GM18499 (cell line): ENCODE measurements around the gene CACFD1.

ENCODE experiments used
- ATAC-seq: cut with Tn5 transposase; IDR thresholded peaks from one replicate; pipeline ENCODE4 v1.9.1; 2021; ENCODE audit warnings: moderate number of reproducible peaks; ENCODE audit not compliant: insufficient read depth, unreplicated experiment

Gene CACFD1

DNA sequence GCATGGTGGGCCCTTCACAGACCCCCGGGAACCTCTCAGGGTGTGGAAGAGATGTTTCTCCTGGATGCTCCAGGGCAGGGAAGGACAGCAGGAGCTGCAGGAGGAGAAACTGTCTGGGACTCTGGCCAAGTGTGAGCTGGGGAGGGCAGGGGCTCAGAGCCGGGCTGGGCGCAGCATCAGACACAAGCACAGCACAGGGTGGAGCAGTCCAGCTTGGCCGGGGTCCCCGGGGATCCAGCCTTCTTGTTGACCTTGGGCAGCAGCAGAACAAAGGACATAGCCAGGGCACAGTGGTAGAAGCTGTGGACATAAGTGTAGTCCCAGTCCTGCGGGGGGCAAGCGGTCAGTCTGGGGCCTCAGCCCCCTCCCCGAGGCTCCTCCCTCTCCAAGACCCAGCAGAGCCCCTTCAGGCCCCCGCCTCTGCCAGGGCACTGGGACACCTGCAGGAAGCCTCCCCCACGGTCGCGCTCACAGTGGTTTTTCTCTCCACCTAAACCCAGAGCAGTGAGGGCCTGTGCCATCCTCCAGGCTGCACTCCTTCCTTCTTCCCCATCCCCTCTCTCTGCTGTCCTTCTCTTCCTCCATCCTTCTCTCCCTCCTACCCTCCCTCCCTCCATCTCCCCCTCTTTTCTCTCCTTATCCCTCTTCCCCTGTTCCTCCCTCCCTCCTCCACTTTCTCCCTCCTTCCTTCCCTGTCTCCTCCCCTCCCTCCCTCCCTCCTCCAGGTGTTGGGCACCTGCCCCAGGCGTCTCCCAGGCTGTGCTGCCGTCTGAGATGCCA, 54.9 kb downstream of the CACFD1 start:
- no peak for ATAC-seq

DNA sequence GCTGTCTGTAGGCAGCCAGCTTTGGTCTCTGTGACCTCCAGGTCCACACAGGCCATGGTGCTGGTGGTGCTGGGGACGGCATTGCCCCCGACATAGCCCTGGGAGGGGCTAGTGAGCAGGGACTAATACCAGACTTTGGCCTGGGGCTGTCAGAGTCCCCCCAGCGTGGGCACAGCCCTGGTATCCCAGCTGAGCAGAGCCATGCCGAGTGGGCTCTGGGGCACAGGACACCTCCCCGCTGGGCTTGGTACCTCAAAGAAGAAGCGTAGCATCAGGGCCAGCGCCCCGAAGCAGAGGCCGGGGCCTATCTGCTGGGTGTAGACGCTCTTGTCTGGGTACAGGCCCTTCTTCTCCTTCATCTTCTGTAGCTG, 55.4 kb downstream of the CACFD1 start:
- ATAC-seq = no peak

DNA sequence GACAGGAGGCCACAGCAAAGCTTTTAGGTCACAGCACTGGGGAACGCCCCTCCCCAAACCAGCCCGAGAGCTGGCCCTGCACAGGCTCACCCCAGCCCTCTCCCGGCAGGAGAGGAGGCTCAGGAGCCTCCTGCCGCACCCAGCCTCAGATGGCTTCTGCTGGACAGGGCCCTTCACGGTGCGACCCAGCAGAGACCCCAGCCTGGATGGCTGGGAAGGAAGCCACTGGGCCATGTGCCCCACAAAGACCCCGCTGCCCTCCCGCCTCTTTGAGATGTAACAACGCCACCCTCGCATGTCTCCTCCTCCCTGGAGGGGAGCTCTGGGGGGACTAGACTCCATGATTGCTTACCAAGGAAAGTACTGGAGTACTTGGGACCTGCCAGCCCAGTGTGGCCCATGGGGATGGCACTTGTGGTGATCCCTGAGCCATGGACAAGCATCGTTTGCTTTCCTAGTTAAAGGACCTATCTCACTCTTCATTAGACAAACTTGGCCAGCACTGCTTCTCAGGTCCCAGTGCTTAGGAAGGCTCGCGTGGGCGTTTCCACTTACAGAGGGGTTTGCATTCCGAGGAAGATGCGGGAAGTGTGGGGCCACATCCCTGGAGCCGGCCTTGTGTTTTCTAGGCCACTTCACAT, 56.0 kb downstream of the CACFD1 start:
- ATAC-seq = no peak

DNA sequence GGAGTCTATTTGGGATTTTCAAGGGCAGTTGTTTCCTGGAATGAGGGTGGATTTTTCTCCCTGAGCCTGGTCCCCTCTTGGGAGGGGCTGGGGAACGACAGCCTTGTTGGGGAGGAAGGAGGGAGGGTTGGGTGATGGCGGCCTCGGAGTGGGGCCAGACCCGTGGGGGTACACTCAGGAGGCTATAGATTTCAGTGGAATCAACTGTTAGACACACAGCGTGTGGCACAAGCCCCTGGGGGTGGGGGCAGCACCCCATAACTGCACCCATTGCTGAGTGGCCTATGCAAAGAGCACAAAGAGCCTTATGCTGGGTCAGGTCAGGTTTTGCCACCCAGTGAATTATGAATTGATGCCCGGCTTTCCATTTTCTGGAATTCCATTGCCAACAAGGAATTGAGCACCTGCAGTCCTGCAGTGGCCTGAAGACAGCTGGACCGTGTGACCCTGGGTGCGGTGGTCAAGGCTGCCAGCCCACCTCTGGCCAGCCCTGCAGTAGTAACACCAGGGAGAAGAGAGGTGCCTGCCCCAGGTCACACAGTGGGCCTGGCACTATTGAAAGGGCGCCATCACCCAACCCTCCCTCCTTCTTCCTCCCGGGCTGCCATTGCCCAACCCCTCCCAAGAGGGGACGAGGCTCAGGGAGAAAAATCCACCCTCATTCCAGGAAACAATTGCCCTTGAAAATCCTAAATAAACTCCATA, 56.6 kb downstream of the CACFD1 start:
- ATAC-seq = no peak

DNA sequence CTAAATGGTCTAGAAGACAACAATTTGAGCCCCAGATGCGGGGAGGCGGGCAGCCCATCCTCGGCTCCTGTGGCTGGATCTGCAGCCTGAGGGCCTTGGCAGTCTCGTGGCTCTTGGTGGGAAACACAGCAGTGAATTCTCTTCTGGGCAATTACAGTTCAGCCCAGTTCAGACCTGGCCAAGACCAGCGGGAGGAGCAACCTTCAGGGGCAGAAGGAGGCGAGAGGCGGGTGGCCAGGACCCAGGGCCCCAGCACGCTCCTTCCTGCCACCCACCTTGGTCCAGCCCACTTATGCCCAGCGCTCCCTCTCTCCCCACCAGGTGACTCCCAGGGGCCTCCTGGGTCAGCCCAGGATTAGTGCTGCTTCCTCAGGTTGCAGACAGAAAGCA, 57.2 kb downstream of the CACFD1 start:
- ATAC-seq = no peak

DNA sequence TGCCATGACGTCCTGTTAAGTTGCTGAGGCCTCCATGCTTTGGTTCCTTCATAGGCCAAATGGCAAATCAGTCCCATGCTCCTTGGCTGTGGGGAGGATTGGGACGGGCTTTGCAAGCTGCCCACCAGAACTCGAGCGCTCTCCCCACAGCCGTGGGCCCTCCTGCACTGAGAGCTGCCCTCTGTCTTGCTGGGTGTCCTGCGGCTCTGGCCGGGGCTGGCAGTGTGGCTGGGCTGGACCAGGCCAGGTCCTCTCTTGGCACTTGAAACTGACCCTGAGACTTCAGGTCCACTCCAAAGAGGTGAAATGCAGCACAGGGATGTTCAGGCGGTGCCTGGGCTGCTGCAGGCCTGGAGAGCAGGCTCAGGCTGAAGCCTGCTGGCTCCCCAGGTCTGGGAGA, 57.9 kb downstream of the CACFD1 start:
- no peak for ATAC-seq

DNA sequence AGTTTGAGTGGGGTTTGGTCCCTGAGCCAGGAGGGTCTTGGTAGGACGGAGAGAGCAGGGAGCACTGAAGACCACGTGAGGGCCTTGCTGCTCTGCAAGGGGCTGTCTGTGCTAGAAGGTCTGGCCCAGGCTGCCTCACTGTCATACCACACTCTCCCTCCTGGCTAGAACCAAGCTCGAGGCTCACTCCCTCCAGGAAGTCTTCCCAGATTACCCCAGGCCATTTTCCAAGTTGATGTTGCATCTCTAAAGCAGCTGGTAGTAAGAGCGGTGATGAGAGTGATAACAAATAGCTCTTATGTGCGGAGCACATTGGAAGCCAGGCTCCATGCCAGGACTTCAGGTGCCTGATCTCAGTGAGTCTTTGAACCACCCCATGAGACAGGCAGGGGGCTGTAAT, 58.4 kb downstream of the CACFD1 start:
- ATAC-seq = no peak

DNA sequence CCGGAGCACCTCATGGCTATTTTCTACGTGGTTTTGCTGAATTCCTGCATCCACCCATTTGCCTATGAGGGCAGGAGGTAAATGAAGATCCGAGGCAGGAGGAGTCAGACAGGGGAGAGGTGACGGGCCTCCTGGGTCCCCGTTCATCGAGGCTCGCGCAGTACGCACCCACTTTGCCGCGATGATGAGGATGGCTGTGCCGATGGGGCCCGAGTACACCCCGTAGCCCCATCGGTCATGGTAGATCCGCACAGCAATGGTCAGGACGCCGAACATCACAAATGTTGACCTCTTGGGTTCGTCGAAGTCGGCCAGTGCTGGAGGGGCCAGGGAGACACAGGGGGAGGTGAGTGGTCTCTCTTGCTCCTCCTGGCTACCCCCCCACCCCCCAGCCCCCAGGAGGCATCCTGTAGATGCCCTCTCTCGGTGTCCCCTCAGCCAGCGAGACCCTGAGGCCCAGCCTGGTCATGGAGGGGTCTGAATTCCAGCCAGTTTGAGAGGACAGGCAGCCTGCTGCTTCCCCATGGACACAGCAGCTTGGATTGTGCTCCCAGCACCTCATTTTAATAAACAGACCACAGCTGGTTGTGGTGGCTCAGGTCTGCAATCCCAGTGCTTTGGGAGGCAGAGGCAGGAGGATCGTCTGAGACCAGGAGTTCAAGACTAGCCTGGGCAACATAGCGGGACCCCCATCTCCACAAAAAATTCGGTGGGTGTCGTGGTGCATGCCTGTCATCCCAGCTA, 59.1 kb downstream of the CACFD1 start:
- no peak for ATAC-seq

DNA sequence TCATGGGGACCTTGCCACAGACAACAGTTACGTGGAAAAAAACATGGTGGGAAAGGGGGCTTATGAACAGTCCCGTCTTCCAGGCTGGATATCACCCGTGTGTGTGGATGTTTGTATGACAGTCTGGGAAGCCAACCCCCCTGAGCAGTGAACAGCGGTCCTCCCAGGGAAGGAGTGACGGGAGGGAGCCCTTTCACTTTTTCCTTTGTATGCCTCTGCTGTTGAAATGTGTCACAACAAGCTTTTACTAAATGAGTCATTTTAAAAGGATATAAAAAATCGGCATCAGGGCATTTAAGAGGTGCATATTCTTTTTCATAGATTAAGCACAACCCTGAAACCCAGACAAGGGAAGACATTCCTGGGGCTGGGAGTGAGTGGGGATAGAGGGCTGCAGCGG, 59.9 kb downstream of the CACFD1 start:
- ATAC-seq = no peak

DNA sequence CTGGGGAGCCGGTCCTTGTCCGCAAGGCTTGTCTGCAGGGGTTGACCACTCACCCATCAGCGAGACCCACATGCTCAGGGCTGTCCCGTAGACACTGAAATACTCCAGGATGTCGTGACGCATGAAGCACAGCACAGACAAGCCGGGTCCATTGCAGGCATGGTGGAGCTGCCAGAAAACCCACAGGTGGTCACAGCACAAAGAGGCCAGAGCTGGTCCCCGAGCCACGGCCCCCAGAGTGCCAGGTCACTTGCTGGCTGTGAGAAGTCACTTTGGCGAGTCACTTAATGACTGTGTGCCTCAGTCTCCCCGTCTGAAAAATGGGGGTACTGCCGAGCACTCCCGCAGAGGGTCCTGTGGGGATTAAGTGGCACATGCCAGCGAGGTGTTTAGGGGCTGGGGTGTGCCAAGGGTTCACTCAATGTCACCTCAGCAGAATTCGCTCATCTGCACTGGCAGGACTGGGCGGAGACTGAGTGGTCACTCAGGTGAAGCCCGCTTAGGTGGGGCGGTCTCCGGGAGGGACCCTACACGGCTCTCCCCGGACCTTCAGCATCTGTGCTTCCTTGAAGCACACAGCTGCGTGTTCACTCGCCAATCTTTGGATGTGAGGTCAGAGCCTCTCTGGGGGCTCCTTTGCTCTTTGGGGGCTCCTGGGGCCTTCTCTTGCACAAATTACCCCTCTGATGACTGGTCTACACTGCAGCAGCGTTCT, 60.5 kb downstream of the CACFD1 start:
- ATAC-seq = no peak
